MM.1S (cell line): ENCODE results near the gene CYB5R3.

Source experiments
- CTCF ChIP-seq: fragments of 300-600 bp; sonication (generic); IDR thresholded peaks from 2 replicates; pipeline ENCODE4 v1.5.1; 2016; ENCODE audit warnings: antibody characterized with exemption, low read length, mixed read lengths
- EZH2 ChIP-seq: fragments of 300-600 bp; sonication (generic); optimal IDR thresholded peaks from 2 replicates; pipeline ENCODE3; 2017; ENCODE audit warnings: low read depth, mild to moderate bottlenecking, antibody characterized with exemption, low read length, mixed read lengths
- EZH2phosphoT487 ChIP-seq: fragments of 300-600 bp; sonication (generic); IDR thresholded peaks from 2 replicates; pipeline ENCODE4 v1.6.1; 2018; ENCODE audit warnings: antibody characterized with exemption, low read length

DNA sequence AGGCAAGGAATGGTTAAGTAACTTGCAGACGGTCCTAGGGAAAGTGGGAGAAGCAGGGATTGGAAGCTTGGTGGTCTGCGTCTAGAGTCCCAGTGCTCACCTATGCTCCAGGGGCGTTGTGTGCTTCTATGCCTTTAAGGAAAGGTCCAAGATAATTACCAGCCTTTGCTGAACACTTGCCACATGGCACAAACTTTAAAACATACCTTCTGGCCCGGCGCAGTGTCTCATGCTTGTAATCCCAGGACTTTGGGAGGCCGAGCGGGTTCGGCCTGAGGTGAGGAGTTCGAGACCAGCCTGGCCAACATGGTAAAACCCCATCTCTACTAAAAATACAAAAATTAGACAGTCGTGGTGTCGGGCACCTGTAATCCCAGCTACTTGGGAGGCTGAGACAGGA, 36.9 kb downstream of the CYB5R3 start:
- TF ChIP-seq CTCF = no peak
- TF ChIP-seq EZH2phosphoT487 = no peak
- no peak for TF ChIP-seq EZH2
